ENCODE results near the gene DLG5.
A peak's percentile ranks its signal among the peaks of the same experiment; 100 is the strongest.

DLG5 gene

GRCh38 chr10:77865580-77866324 lies 60.8 kb downstream of the DLG5 start:
- no peak for DNase-seq
- no peak for TF ChIP-seq GATA1 (IDR thresholded peaks at IDR 0.05; ENCODE audit: low read depth, low read length)
- no peak for TF ChIP-seq POLR2A (IDR thresholded peaks at IDR 0.05; ENCODE audit: low read length)

GRCh38 chr10:77864151-77864851 lies 62.3 kb downstream of the DLG5 start:
- TF ChIP-seq POLR2A (IDR thresholded peaks at IDR 0.05; ENCODE audit: low read length) (no peak), GATA1 (IDR thresholded peaks at IDR 0.05; ENCODE audit: low read depth, low read length) (no peak)
- no peak for DNase-seq

GRCh38 chr10:77863446-77863845 lies 63.1 kb downstream of the DLG5 start:
- DNase-seq: no peak
- no peak for TF ChIP-seq GATA1 (IDR thresholded peaks at IDR 0.05; ENCODE audit: low read depth, low read length)
- TF ChIP-seq POLR2A (IDR thresholded peaks at IDR 0.05; ENCODE audit: low read length): no peak

GRCh38 chr10:77862595-77862994 lies 64.0 kb downstream of the DLG5 start:
- DNase-seq: no peak
- no peak for TF ChIP-seq GATA1 (IDR thresholded peaks at IDR 0.05; ENCODE audit: low read depth, low read length)
- TF ChIP-seq POLR2A (IDR thresholded peaks at IDR 0.05; ENCODE audit: low read length): no peak

- peak; percentile 32 to 58 for DNase-seq
- no peak for TF ChIP-seq POLR2A (IDR thresholded peaks at IDR 0.05; ENCODE audit: low read length)
- no peak for TF ChIP-seq GATA1 (IDR thresholded peaks at IDR 0.05; ENCODE audit: low read depth, low read length)
These were observed 65.2 kb downstream of the DLG5 start for GRCh38 chr10:77861366-77861765.

- TF ChIP-seq POLR2A (IDR thresholded peaks at IDR 0.05; ENCODE audit: low read length) (no peak), GATA1 (IDR thresholded peaks at IDR 0.05; ENCODE audit: low read depth, low read length) (no peak)
- no peak for DNase-seq
These were observed 66.7 kb downstream of the DLG5 start for GRCh38 chr10:77859865-77860282.

- TF ChIP-seq GATA1 (IDR thresholded peaks at IDR 0.05; ENCODE audit: low read depth, low read length): no peak
- TF ChIP-seq POLR2A (IDR thresholded peaks at IDR 0.05; ENCODE audit: low read length): no peak
- DNase-seq: no peak
These were observed 67.2 kb downstream of the DLG5 start for GRCh38 chr10:77859200-77859864.

- no peak for DNase-seq
These were observed 69.3 kb downstream of the DLG5 start for GRCh38 chr10:77857272-77857671.

GRCh38 chr10:77856566-77856965 lies 70.0 kb downstream of the DLG5 start:
- TF ChIP-seq POLR2A (IDR thresholded peaks at IDR 0.05; ENCODE audit: low read length) (no peak), GATA1 (IDR thresholded peaks at IDR 0.05; ENCODE audit: low read depth, low read length) (no peak)
- no peak for DNase-seq

More at GRCh38 chr10:77857272-77857671, 69.3 kb downstream of the DLG5 start:
- TF ChIP-seq POLR2A (IDR thresholded peaks at IDR 0.05; ENCODE audit: low read length): no peak
- TF ChIP-seq GATA1 (IDR thresholded peaks at IDR 0.05; ENCODE audit: low read depth, low read length): no peak

- TF ChIP-seq GATA1 (IDR thresholded peaks at IDR 0.05; ENCODE audit: low read depth, low read length) (no peak), POLR2A (IDR thresholded peaks at IDR 0.05; ENCODE audit: low read length) (no peak)
- no peak for DNase-seq
These were observed 71.0 kb downstream of the DLG5 start for GRCh38 chr10:77855404-77856155.

GRCh38 chr10:77854115-77854514 lies 72.4 kb downstream of the DLG5 start:
- no peak for TF ChIP-seq POLR2A (IDR thresholded peaks at IDR 0.05; ENCODE audit: low read length)
- TF ChIP-seq GATA1 (IDR thresholded peaks at IDR 0.05; ENCODE audit: low read depth, low read length): no peak
- no peak for DNase-seq

- DNase-seq: no peak
- TF ChIP-seq POLR2A (IDR thresholded peaks at IDR 0.05; ENCODE audit: low read length): no peak
- TF ChIP-seq GATA1 (IDR thresholded peaks at IDR 0.05; ENCODE audit: low read depth, low read length): no peak
These were observed 73.3 kb downstream of the DLG5 start for GRCh38 chr10:77853256-77853655.

GRCh38 chr10:77850620-77851231 lies 75.8 kb downstream of the DLG5 start:
- DNase-seq: no peak
- TF ChIP-seq POLR2A (IDR thresholded peaks at IDR 0.05; ENCODE audit: low read length) (no peak), GATA1 (IDR thresholded peaks at IDR 0.05; ENCODE audit: low read depth, low read length) (no peak)

Data from erythroblast (primary cell).